T-helper 1 cell treated with Interleukin-12 subunit alpha and Interleukin-12 subunit beta and Interleukin-4 antibody, amounts not matched to agents 30 μg/mL and 1 μg/mL, for 36 hours (primary cell): ENCODE data around the gene ZNF224.
"Not testable (repeated sequence)": the region's sequence is repeated elsewhere in the genome, so short reads cannot be mapped to it uniquely, and the experiment has no call there.

Experiments used
- H3K27ac Mint-ChIP-seq: one replicate; pipeline ENCODE4 v1.8.0; 2021; ENCODE audit warnings: mild to moderate bottlenecking, mixed read lengths
- H3K27me3 Mint-ChIP-seq: one replicate; pipeline ENCODE4 v1.8.0; 2021; ENCODE audit warnings: low read depth, mixed read lengths
- H3K36me3 Mint-ChIP-seq: one replicate; pipeline ENCODE4 v1.8.0; 2021; ENCODE audit warnings: low read depth, mixed read lengths
- H3K4me1 Mint-ChIP-seq: one replicate; pipeline ENCODE4 v1.8.0; 2021; ENCODE audit warnings: low read depth, mixed read lengths
- H3K4me3 Mint-ChIP-seq: one replicate; pipeline ENCODE4 v1.8.0; 2021; ENCODE audit warnings: mild to moderate bottlenecking, moderate library complexity, mixed read lengths
- H3K9me3 Mint-ChIP-seq: one replicate; pipeline ENCODE4 v1.8.0; 2021; ENCODE audit warnings: mixed read lengths

The ZNF224 gene

GRCh38 chr19:44109458-44109857 is 15.3 kb downstream of the ZNF224 start:
- H3K4me3 Mint-ChIP-seq, result no peak overlapping the region
- peaks cover 44% of the 10 kb centered on the region for H3K36me3 Mint-ChIP-seq
- no peaks in the 10 kb centered on the region for H3K27me3 Mint-ChIP-seq
- H3K4me1 Mint-ChIP-seq, result peaks cover 13% of the 10 kb centered on the region
- H3K9me3 Mint-ChIP-seq, result peaks cover 66% of the 10 kb centered on the region
- no peak overlapping the region for H3K27ac Mint-ChIP-seq

- H3K27ac Mint-ChIP-seq, result no peak overlapping the region
- peaks cover 18% of the 10 kb centered on the region for H3K4me1 Mint-ChIP-seq
- peak overlapping the region; percentile 74 for H3K4me3 Mint-ChIP-seq
- H3K36me3 Mint-ChIP-seq, result peaks cover 34% of the 10 kb centered on the region
- H3K9me3 Mint-ChIP-seq, result peaks cover 46% of the 10 kb centered on the region
- H3K27me3 Mint-ChIP-seq, result no peaks in the 10 kb centered on the region
Observed at GRCh38 chr19:44111910-44112463, 17.8 kb downstream of the ZNF224 start.

- peaks cover 18% of the 10 kb centered on the region for H3K4me1 Mint-ChIP-seq
Observed at GRCh38 chr19:44112802-44113137, 18.6 kb downstream of the ZNF224 start.

GRCh38 chr19:44113138-44113783 is 19.1 kb downstream of the ZNF224 start, which contains the start of gene ZNF225:
TSS of gene ZNF225 (plus strand) at chr19:44113399. CDS start at chr19:44115828, 2,429 bp downstream.
- peak within 1 kb of the TSS; percentile 76 for H3K27ac Mint-ChIP-seq
- H3K27me3 Mint-ChIP-seq, result no peaks in the 10 kb centered on the region
- H3K36me3 Mint-ChIP-seq, result peaks cover 32% of the 10 kb centered on the region
- H3K4me1 Mint-ChIP-seq, result peaks cover 18% of the 10 kb centered on the region
- peaks cover 35% of the 10 kb centered on the region for H3K9me3 Mint-ChIP-seq
- peak within 1 kb of the TSS; percentile 96 for H3K4me3 Mint-ChIP-seq

More at GRCh38 chr19:44112802-44113137, 18.6 kb downstream of the ZNF224 start:
- no peaks in the 10 kb centered on the region for H3K27me3 Mint-ChIP-seq
- peaks cover 33% of the 10 kb centered on the region for H3K36me3 Mint-ChIP-seq
- H3K4me3 Mint-ChIP-seq, result peak overlapping the region; percentile 96
- H3K9me3 Mint-ChIP-seq, result peaks cover 39% of the 10 kb centered on the region
- peak overlapping the region; percentile 76 for H3K27ac Mint-ChIP-seq

GRCh38 chr19:44113784-44114390 is 19.7 kb downstream of the ZNF224 start:
- Mint-ChIP-seq H3K36me3 (peaks cover 35% of the 10 kb centered on the region), H3K27me3 (no peaks in the 10 kb centered on the region), H3K4me3 (peak overlapping the region; percentile 96), H3K9me3 (peaks cover 31% of the 10 kb centered on the region), H3K4me1 (peaks cover 18% of the 10 kb centered on the region), H3K27ac (peak overlapping the region; percentile 76)

- not testable (repeated sequence) for H3K4me3 Mint-ChIP-seq, H3K4me1 Mint-ChIP-seq, H3K27ac Mint-ChIP-seq, H3K27me3 Mint-ChIP-seq
- peaks cover 50% of the 10 kb centered on the region for H3K9me3 Mint-ChIP-seq
- peaks cover 82% of the 10 kb centered on the region for H3K36me3 Mint-ChIP-seq
Observed at GRCh38 chr19:44121162-44121561, 27.0 kb downstream of the ZNF224 start.

GRCh38 chr19:44131955-44132354 is 37.8 kb downstream of the ZNF224 start:
- H3K4me3 Mint-ChIP-seq, result no peak overlapping the region
- H3K4me1 Mint-ChIP-seq, result no peaks in the 10 kb centered on the region
- peaks cover 31% of the 10 kb centered on the region for H3K36me3 Mint-ChIP-seq
- H3K27ac Mint-ChIP-seq, result no peak overlapping the region
- no peaks in the 10 kb centered on the region for H3K27me3 Mint-ChIP-seq
- H3K9me3 Mint-ChIP-seq, result peaks cover 49% of the 10 kb centered on the region

GRCh38 chr19:44141191-44142058 is 47.3 kb downstream of the ZNF224 start, which contains the start of gene ZNF234:
TSS of gene ZNF234 (plus strand) at chr19:44141554. CDS start at chr19:44144633, 3,079 bp downstream.
- H3K4me3 Mint-ChIP-seq, result peak within 1 kb of the TSS; percentile 92
- no peaks in the 10 kb centered on the region for H3K27me3 Mint-ChIP-seq
- peaks cover 31% of the 10 kb centered on the region for H3K36me3 Mint-ChIP-seq
- peaks cover 26% of the 10 kb centered on the region for H3K9me3 Mint-ChIP-seq
- H3K27ac Mint-ChIP-seq, result peak within 1 kb of the TSS; percentile 58
- peaks cover 12% of the 10 kb centered on the region for H3K4me1 Mint-ChIP-seq

- H3K4me3 Mint-ChIP-seq, result peak overlapping the region; percentile 92
- H3K36me3 Mint-ChIP-seq, result peaks cover 32% of the 10 kb centered on the region
Observed at GRCh38 chr19:44142059-44142433, 47.9 kb downstream of the ZNF224 start.

GRCh38 chr19:44149776-44150175 is 55.6 kb downstream of the ZNF224 start:
- Mint-ChIP-seq H3K4me3 (no peak overlapping the region), H3K9me3 (peaks cover 29% of the 10 kb centered on the region), H3K4me1 (no peaks in the 10 kb centered on the region), H3K36me3 (peaks cover 73% of the 10 kb centered on the region), H3K27ac (no peak overlapping the region), H3K27me3 (no peaks in the 10 kb centered on the region)

More at GRCh38 chr19:44142059-44142433, 47.9 kb downstream of the ZNF224 start:
- H3K27ac Mint-ChIP-seq, result peak overlapping the region; percentile 58
- H3K4me1 Mint-ChIP-seq, result peaks cover 12% of the 10 kb centered on the region
- no peaks in the 10 kb centered on the region for H3K27me3 Mint-ChIP-seq
- peaks cover 23% of the 10 kb centered on the region for H3K9me3 Mint-ChIP-seq

GRCh38 chr19:44151491-44151890 is 57.3 kb downstream of the ZNF224 start:
- H3K27ac Mint-ChIP-seq, result no peak overlapping the region
- H3K4me1 Mint-ChIP-seq, result no peaks in the 10 kb centered on the region
- no peaks in the 10 kb centered on the region for H3K27me3 Mint-ChIP-seq
- H3K4me3 Mint-ChIP-seq, result no peak overlapping the region
- H3K36me3 Mint-ChIP-seq, result peaks cover 63% of the 10 kb centered on the region
- peaks cover 29% of the 10 kb centered on the region for H3K9me3 Mint-ChIP-seq

- Mint-ChIP-seq H3K27me3 (no peaks in the 10 kb centered on the region), H3K9me3 (peaks cover 50% of the 10 kb centered on the region), H3K4me3 (no peak overlapping the region), H3K27ac (no peak overlapping the region), H3K4me1 (no peaks in the 10 kb centered on the region), H3K36me3 (peaks cover 48% of the 10 kb centered on the region)
Observed at GRCh38 chr19:44156475-44156874, 62.3 kb downstream of the ZNF224 start.
